ENCODE measurements around the gene CFAP299. TPM values are rescaled to one million over a fixed set of nuclear protein-coding genes. Genes with fewer than 3 reads are reported as not detected.

The CFAP299 gene
- total RNA-seq, 1 experiment from 2014 or later: 2.3 TPM

DNA sequence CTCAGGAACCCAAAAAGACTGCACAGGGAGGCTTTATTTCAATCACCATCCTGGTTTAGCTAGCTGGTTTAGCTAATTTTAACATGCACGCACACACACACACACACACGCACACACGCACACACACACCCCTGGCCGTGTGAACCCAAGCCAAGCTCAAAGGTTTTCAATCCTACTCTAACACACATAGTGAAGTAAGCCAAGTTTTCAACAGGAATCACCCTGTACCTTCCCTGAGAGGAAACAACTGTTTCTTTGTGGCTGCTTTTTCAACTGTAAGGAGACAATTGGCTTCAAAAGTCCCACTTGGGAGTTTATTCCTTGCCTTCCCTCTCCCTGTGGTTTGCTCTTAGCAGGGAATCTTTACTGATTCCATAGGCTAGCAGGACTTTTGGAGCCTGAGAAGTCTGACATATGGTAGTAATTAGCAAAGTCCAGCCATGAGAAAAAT lies 596.1 kb downstream of the CFAP299 start:
- Histone ChIP-seq H3K4me1 (replicated peaks) (no peaks in the 10 kb centered on the region), H3K9me3 (replicated peaks) (no peaks in the 10 kb centered on the region), H3K27me3 (replicated peaks) (no peaks in the 10 kb centered on the region), H3K36me3 (no peaks in the 10 kb centered on the region), H3K4me3 (no peak overlapping the region), H3K27ac (no peak overlapping the region)
- no peak for DNase-seq (ENCODE audit: low read depth in 1 of 2, low spot score in 2 of 2)

DNA sequence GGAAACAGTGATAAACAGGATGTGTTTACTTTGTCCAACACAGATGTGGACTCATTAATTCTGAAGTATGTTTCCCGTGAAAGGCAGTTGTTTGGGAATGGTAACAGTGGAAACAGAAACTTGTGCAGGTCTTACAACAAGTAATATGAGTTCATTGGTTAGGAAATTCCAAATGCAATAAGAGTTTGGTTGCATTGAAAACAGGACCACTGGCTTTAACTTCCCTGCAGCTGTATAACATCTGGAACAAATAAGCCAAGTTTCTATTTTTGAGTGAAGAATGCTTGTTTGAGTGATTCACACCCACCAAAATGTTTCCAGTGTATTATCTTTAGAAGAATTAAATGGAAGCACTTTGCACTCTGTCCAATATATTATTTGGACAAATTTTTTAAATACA lies 612.6 kb downstream of the CFAP299 start:
- no peaks in the 10 kb centered on the region for H3K9me3 ChIP-seq (replicated peaks)
- no peak for DNase-seq (ENCODE audit: low read depth in 1 of 2, low spot score in 2 of 2)
- H3K4me3 ChIP-seq: no peak overlapping the region
- no peak overlapping the region for H3K27ac ChIP-seq
- H3K27me3 ChIP-seq (replicated peaks): no peaks in the 10 kb centered on the region
- no peaks in the 10 kb centered on the region for H3K4me1 ChIP-seq (replicated peaks)
- no peaks in the 10 kb centered on the region for H3K36me3 ChIP-seq

DNA sequence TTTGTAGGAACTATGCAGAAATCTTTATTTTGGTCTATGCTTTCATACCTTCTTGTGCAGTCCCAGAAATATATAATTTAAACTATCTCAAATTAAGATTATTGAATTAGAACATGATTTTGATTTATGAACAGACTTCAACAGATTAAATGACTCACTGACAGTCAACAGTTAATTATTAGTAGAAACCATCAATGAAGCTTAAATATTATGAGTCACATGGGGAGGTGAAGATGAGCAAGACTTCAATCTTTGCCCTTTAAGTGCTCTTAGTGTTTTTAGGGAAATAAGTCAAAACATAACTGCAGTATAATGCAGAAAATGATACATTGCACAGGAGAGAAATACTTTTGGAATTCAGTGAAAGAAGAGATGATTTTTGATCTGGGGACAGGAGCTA lies 613.5 kb downstream of the CFAP299 start:
- Histone ChIP-seq H3K27ac (no peak overlapping the region), H3K27me3 (replicated peaks) (no peaks in the 10 kb centered on the region), H3K4me3 (no peak overlapping the region), H3K9me3 (replicated peaks) (no peaks in the 10 kb centered on the region), H3K36me3 (no peaks in the 10 kb centered on the region), H3K4me1 (replicated peaks) (no peaks in the 10 kb centered on the region)
- no peak for DNase-seq (ENCODE audit: low read depth in 1 of 2, low spot score in 2 of 2)

GRCh38 chr4:80956421-80956820 lies 620.9 kb downstream of the CFAP299 start:
- peaks cover 3% of the 10 kb centered on the region; the same call in 1 of the 2 replicates for H3K27me3 ChIP-seq (replicated peaks)
- H3K4me3 ChIP-seq: no peak overlapping the region
- H3K4me1 ChIP-seq (replicated peaks): no peaks in the 10 kb centered on the region
- H3K27ac ChIP-seq: no peak overlapping the region
- no peaks in the 10 kb centered on the region for H3K9me3 ChIP-seq (replicated peaks)
- DNase-seq (ENCODE audit: low read depth in 1 of 2, low spot score in 2 of 2): no peak
- H3K36me3 ChIP-seq: no peaks in the 10 kb centered on the region

GRCh38 chr4:80963051-80963450 lies 627.5 kb downstream of the CFAP299 start:
- H3K27ac ChIP-seq: no peak overlapping the region
- H3K36me3 ChIP-seq: no peaks in the 10 kb centered on the region
- H3K4me3 ChIP-seq: no peak overlapping the region
- DNase-seq (ENCODE audit: low read depth in 1 of 2, low spot score in 2 of 2): no peak
- no peaks in the 10 kb centered on the region for H3K9me3 ChIP-seq (replicated peaks)
- no peaks in the 10 kb centered on the region for H3K4me1 ChIP-seq (replicated peaks)
- H3K27me3 ChIP-seq (replicated peaks): peaks cover 3% of the 10 kb centered on the region; the same call in 1 of the 2 replicates

- Histone ChIP-seq H3K4me1 (replicated peaks) (no peaks in the 10 kb centered on the region), H3K36me3 (no peaks in the 10 kb centered on the region), H3K4me3 (no peak overlapping the region), H3K27ac (no peak overlapping the region), H3K27me3 (replicated peaks) (no peaks in the 10 kb centered on the region), H3K9me3 (replicated peaks) (no peaks in the 10 kb centered on the region)
- no peak for DNase-seq (ENCODE audit: low read depth in 1 of 2, low spot score in 2 of 2)
Observed at GRCh38 chr4:80967346-80967745, 631.8 kb downstream of the CFAP299 start.

DNA sequence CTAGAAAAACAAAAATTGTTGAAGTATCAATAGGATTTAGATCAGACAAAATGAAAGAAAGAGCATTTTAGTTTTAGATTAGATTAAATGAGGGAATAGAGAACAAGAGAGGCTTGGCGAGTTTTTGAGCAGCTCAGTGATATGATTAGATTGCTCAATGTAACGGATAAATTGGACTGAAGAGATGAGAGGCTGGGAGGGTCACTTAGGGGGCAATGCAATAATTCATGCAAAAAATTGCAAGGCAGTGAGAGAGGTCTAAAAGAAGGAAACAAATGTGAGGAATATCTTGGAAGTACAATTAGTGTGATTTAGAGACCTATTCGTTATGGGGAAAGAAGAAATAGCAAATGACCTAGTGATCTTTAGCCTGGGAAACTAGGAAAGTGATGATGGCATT lies 644.7 kb downstream of the CFAP299 start:
- H3K36me3 ChIP-seq: no peaks in the 10 kb centered on the region
- H3K27me3 ChIP-seq (replicated peaks): no peaks in the 10 kb centered on the region

DNA sequence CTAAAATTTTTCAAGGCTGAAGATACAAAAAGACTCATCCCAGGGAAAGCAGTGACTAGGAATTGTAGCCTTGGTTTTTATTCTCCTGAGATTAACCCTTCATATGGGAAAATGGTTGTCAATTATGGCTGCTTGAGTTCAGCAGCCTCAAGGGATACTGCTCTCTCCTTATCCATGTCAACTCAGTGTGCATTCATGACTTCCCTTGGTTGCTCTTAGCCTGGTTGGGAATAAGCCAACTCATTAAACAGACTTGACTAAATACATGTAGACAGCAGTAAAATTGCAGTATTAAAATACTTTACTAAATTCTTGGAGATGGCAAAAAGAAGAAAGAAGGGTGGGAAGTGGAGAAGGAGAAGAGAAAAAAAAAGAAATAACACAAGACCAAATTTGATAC lies 650.5 kb downstream of the CFAP299 start:
- Histone ChIP-seq H3K36me3 (no peaks in the 10 kb centered on the region), H3K27ac (no peak overlapping the region), H3K27me3 (replicated peaks) (no peaks in the 10 kb centered on the region), H3K4me1 (replicated peaks) (no peaks in the 10 kb centered on the region), H3K9me3 (replicated peaks) (no peaks in the 10 kb centered on the region), H3K4me3 (no peak overlapping the region)
- DNase-seq (ENCODE audit: low read depth in 1 of 2, low spot score in 2 of 2): no peak

More for the DNA sequence above, 644.7 kb downstream of the CFAP299 start:
- H3K4me3 ChIP-seq: no peak overlapping the region
- H3K27ac ChIP-seq: no peak overlapping the region
- H3K4me1 ChIP-seq (replicated peaks): no peaks in the 10 kb centered on the region
- no peaks in the 10 kb centered on the region for H3K9me3 ChIP-seq (replicated peaks)
- no peak for DNase-seq (ENCODE audit: low read depth in 1 of 2, low spot score in 2 of 2)

- H3K9me3 ChIP-seq (replicated peaks): no peaks in the 10 kb centered on the region
- H3K27ac ChIP-seq: no peak overlapping the region
- no peaks in the 10 kb centered on the region for H3K4me1 ChIP-seq (replicated peaks)
- no peaks in the 10 kb centered on the region for H3K36me3 ChIP-seq
- no peaks in the 10 kb centered on the region for H3K27me3 ChIP-seq (replicated peaks)
- peak in 1 of 2 experiments; percentile 31 for DNase-seq (ENCODE audit: low read depth in 1 of 2, low spot score in 2 of 2)
- no peak overlapping the region for H3K4me3 ChIP-seq
Observed at GRCh38 chr4:80989921-80990544, 654.5 kb downstream of the CFAP299 start.

GRCh38 chr4:80990851-80991250 lies 655.3 kb downstream of the CFAP299 start:
- H3K4me1 ChIP-seq (replicated peaks): no peaks in the 10 kb centered on the region
- no peak overlapping the region for H3K27ac ChIP-seq
- H3K4me3 ChIP-seq: no peak overlapping the region
- no peaks in the 10 kb centered on the region for H3K9me3 ChIP-seq (replicated peaks)
- H3K36me3 ChIP-seq: no peaks in the 10 kb centered on the region
- no peaks in the 10 kb centered on the region for H3K27me3 ChIP-seq (replicated peaks)
- no peak for DNase-seq (ENCODE audit: low read depth in 1 of 2, low spot score in 2 of 2)

GRCh38 chr4:80999943-81000342 lies 664.4 kb downstream of the CFAP299 start:
- no peaks in the 10 kb centered on the region for H3K4me1 ChIP-seq (replicated peaks)
- no peaks in the 10 kb centered on the region for H3K9me3 ChIP-seq (replicated peaks)
- no peaks in the 10 kb centered on the region for H3K36me3 ChIP-seq
- no peak overlapping the region for H3K4me3 ChIP-seq
- no peak overlapping the region for H3K27ac ChIP-seq
- no peak for DNase-seq (ENCODE audit: low read depth in 1 of 2, low spot score in 2 of 2)
- H3K27me3 ChIP-seq (replicated peaks): no peaks in the 10 kb centered on the region

- H3K9me3 ChIP-seq (replicated peaks): no peaks in the 10 kb centered on the region
- no peak overlapping the region for H3K27ac ChIP-seq
- H3K36me3 ChIP-seq: no peaks in the 10 kb centered on the region
- DNase-seq (ENCODE audit: low read depth in 1 of 2, low spot score in 2 of 2): no peak
- no peaks in the 10 kb centered on the region for H3K4me1 ChIP-seq (replicated peaks)
- H3K27me3 ChIP-seq (replicated peaks): no peaks in the 10 kb centered on the region
- H3K4me3 ChIP-seq: no peak overlapping the region
Observed at GRCh38 chr4:81003597-81004111, 668.1 kb downstream of the CFAP299 start.

DNA sequence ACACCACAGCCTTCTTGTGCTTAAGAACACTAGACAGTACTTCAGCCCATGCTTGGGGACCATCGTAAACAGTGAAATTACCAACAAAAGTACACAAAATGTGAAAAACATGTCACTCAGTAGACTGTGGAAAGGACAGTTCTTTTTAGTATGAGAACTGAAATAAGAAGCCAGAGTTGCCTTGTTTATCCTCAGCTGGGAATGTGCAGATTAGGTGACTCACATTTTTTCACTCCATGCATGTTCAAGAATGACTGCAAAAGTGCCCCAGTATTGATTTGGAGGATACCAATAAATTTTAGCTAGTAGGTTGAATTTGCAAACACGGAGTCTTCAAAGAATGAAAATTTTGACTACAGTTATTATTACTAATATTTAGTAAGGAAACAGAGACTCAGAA lies 671.9 kb downstream of the CFAP299 start:
- Histone ChIP-seq H3K4me1 (replicated peaks) (no peaks in the 10 kb centered on the region), H3K36me3 (no peaks in the 10 kb centered on the region), H3K27ac (no peak overlapping the region), H3K9me3 (replicated peaks) (no peaks in the 10 kb centered on the region), H3K27me3 (replicated peaks) (no peaks in the 10 kb centered on the region), H3K4me3 (no peak overlapping the region)
- no peak for DNase-seq (ENCODE audit: low read depth in 1 of 2, low spot score in 2 of 2)

Measured in SJSA1 (cell line).